Fibroblast of pulmonary artery (primary cell): Measurements from ENCODE around the gene FLT1.
A peak's percentile ranks its signal among the peaks of the same experiment; 100 is the strongest.

Source experiments
- DNase-seq: peaks from one replicate; pipeline ENCODE4 v3.0.0-alpha.2; 2010; ENCODE audit warnings: low read depth
- H3K4me3 ChIP-seq: replicated peaks from 2 replicates; pipeline ENCODE4 v1.5.1; 2011; ENCODE audit warnings: low read depth, mild to moderate bottlenecking, control low read depth, low read length, moderate library complexity
- CTCF ChIP-seq: IDR thresholded peaks from 2 replicates; pipeline ENCODE4 v1.5.1; 2011; ENCODE audit warnings: mild to moderate bottlenecking, control low read depth, low read length, inconsistent platforms; ENCODE audit errors: missing control alignments

FLT1 gene

GRCh38 chr13:28490061-28490460 lies 4.9 kb downstream of the FLT1 start:
- H3K4me3 ChIP-seq: no peak overlapping the region
- TF ChIP-seq CTCF: no peak
- DNase-seq: no peak

GRCh38 chr13:28489524-28489931 lies 5.4 kb downstream of the FLT1 start:
- no peak overlapping the region for H3K4me3 ChIP-seq
- DNase-seq: peak; percentile 54

GRCh38 chr13:28488376-28489005 lies 6.4 kb downstream of the FLT1 start:
- DNase-seq: no peak
- TF ChIP-seq CTCF: no peak
- H3K4me3 ChIP-seq: no peak overlapping the region

More at GRCh38 chr13:28489524-28489931, 5.4 kb downstream of the FLT1 start:
- no peak for TF ChIP-seq CTCF

GRCh38 chr13:28485996-28486543 lies 8.9 kb downstream of the FLT1 start:
- no peak overlapping the region for H3K4me3 ChIP-seq
- no peak for TF ChIP-seq CTCF
- peak; percentile 37 for DNase-seq

- no peak overlapping the region for H3K4me3 ChIP-seq
- no peak for DNase-seq
- TF ChIP-seq CTCF: no peak
These were observed 9.4 kb downstream of the FLT1 start for GRCh38 chr13:28485551-28485950.

GRCh38 chr13:28485097-28485496 lies 9.8 kb downstream of the FLT1 start:
- no peak for TF ChIP-seq CTCF
- DNase-seq: no peak
- H3K4me3 ChIP-seq: no peak overlapping the region
